ENCODE measurements around the gene LAMA5. TPM values are rescaled to one million over a fixed set of nuclear protein-coding genes. Genes with fewer than 3 reads are reported as not detected.

LAMA5 gene
- total and polyA plus RNA-seq, 2 of the 8 experiments (the other 6 are each of a cell fraction or from before 2014, with no cell fraction given), result 34.4 to 225 TPM

GRCh38 chr20:62408640-62409039 lies 41.5 kb upstream of the LAMA5 start (continued):
- TF ChIP-seq JUN (IDR thresholded peaks at IDR 0.05; ENCODE audit: low read depth, low read length), result no peak
- TF ChIP-seq RNF2 (IDR thresholded peaks at IDR 0.05; ENCODE audit: borderline replicate concordance, low read depth, low read length, missing control alignments, poor library complexity, severe bottlenecking), result no peak
- TF ChIP-seq SP2 (IDR thresholded peaks at IDR 0.05; ENCODE audit: low read length), result no peak
- TF ChIP-seq CHD2 (IDR thresholded peaks at IDR 0.05; ENCODE audit: low read length), result no peak
- no peak for TF ChIP-seq ZNF274 (IDR thresholded peaks at IDR 0.05; ENCODE audit: borderline replicate concordance, extremely low read depth, low read length)

Data from H1 (cell line).